Activated effector memory CD4-positive, alpha-beta T cell treated with Interleukin-2 at 50 U/mL for 16 hours (primary cell): ENCODE data around the gene GABRA5.
"Not testable (repeated sequence)": the region's sequence is repeated elsewhere in the genome, so short reads cannot be mapped to it uniquely, and the experiment has no call there.

Experiments used
- DNase-seq: peaks from one replicate; pipeline ENCODE4 v3.0.0-alpha.2; 2020

The GABRA5 gene

DNA sequence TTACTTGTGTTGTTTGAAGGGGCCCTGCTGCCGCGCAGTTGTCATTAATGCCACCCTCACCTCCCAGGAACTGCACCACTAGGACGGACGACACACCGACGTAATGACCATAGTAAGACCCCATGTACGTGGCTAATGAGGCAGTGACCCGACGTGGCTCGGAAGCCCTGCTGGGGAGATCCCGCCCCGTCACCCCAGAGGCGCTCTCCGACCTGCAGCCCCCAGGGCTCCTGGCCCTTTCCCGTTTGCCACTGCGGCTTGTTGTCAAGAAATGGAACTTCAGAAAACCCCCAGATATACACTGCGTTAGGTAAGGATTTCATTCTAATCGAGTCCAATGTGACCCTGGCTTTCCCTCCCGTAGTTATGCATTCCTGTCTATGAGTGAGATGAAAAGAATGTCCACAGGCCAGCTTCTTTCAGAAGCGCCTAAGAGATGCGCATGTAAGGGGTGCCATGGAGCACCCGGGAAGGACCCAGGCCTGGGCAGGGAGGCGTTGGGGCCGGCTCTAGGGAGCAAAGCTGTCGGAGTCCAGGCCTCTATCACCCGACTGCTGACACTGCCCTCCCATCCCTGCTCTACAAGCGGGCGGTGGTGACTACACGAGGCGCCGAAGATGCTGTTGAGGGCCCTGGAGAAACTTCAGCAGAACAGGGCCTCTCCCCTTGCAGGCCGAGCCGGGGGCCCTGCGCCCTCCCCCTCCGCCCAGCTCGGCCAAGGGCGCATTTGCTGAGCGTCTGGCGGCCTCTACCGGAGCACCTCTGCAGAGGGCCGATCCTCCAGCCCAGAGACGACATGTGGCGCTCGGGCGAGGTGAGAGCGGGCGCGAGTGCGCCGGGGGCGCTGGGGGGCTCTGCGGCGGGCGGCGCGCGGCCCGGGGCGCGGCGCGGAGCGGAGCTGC lies at the start of gene GABRA5:
TSS of gene GABRA5 (plus strand) at position 765 of the 902 bp plus-strand sequence. CDS start 2,187 bp downstream, outside the sequence.
- no peak for DNase-seq

DNA sequence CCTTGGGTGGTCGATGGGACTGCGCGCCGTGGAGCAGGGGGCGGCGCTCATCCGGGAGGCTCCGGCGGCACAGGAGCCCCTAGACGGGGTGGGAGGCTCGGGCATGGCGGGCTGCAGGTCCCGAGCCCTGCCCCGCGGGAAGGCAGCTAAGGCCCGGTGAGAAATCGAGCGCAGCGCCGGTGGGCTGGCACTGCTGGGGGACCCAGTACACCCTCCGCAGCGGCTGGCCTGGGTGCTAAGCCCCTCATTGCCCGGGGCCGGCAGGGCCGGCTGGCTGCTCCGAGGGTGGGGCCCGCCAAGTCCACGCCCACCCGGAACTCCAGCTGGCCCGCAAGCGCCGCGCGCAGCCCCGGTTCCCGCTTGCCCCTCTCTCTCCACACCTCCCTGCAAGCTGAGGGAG lies 35.7 kb upstream of the GABRA5 start:
- not testable (repeated sequence) for DNase-seq

DNA sequence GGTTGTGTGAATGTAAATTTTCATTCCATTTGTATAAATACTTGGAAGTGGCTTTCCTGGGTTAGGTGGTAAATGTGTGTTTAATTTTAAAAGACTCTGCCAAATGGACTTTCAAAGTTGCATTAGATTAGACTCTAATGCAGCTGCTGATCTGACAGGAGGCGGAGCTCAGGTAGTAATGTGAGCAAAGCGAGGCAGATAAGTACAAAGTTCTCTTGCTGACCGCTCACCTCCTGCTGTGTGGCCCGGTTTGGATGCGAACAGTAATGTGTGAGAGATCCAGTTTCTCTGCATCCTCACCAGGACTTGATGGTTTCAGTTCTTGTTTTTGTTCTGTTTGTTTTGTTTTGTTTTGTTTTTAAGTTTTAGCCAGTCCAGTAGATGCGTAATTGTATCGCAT lies 34.9 kb upstream of the GABRA5 start:
- DNase-seq = no peak

DNA sequence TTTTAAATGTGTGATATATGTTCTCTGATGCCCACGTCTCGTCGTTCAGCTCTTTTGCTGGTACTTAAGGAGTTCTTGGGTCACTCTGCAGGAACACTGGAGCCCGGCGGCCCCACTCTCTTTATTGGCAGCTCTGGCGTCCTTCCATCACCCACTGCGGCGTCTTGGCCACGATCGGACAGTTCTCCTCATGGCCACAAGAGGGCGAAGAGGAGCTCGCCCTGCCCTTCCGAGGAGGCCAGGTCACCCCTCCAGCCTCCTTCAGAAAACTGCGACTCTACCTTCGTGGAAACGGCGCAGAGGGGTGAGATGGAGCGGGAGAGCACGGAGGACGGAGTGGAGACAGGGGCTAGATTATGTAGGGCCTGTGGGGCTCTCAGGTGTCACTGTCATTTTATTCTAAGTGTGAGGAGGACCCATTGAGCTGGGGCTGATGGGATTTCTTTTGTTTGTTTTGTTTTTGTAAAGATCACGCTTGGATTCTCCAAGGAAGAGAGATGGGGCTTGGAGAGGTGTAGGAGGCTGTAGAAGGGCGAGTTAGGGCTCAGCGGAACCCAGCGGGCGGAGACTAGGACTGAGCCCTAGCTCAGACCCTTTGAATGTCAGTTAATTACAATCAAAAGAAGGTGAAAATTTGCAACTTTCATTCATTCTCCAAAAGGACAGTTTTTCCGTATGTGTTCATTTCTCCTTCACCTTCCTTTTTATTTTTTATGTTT lies 28.0 kb upstream of the GABRA5 start:
- DNase-seq = no peak

DNA sequence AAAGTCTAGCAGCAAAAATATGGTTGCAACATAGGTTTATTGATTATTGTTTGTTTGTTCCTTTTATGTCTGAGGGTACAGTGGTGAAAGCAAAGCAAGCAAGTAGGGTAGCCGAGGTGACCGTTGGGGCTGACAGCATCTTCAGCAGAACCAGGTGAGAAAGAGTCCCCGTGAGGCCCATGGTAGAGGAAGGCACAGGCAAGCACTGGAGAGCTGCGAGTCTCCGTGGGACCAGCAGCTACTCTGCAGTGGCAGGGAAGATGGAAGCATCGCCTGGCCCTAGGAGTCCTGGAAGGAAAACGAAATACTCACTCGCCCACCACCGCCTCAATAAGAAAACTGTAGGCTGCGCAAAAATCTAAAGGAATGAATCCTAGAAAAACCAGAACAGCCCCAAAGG lies 25.3 kb upstream of the GABRA5 start:
- no peak for DNase-seq

DNA sequence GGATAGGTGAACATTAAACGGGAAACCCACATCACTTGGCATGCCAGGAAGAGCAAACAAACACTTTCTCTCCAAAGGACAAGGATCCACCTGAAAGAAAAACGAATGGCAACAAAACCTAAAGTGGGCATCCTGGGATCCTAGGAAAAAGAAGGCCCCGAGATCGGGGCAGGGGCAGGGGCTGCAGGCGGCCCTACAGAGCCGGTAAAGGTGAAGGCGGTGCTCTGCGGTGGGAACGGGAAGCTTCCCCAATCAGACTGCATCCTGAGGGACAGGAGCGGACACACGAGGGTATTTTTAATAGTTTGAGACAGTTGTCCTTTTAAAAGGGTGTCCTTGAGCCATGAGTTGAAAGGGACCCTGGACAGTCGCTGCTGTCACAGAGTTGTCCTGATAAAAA lies 24.9 kb upstream of the GABRA5 start:
- no peak for DNase-seq

DNA sequence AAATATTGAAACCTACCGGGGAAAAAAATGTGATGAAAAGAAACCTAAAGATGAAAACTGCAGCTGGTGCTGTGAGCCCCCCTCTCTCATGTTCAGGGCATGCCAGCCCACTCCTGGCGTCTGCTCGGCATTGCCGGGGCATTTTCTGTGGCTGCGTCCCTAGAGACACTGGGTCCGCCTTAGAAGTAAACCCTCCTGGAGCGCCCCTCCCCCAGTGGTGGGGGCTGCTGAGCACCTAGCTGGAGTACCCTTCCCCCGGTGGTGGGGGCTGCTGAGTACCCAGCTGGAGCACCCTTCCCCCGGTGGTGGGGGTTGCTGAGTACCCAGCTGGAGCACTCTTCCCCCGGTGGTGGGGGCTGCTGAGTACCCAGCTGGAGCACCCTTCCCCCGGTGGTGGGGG lies 24.5 kb upstream of the GABRA5 start:
- DNase-seq = no peak

DNA sequence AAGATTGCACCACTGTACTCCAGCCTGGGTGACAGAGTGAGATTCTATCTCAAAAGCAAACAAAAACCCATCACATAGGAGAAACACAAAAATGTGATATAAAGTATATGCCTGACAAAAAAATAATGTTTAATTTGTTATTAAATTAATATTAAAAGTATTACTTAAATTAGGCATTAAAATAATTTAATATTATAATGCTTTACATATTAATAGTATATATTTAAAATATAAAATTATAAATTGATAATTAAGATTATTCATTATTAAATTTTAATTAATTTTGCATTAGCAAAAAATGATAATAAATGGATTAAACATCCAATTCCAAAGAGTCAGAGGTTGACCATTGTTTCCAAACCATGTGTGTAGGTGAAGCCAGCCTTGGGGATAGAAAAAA lies 22.0 kb upstream of the GABRA5 start:
- no peak for DNase-seq

DNA sequence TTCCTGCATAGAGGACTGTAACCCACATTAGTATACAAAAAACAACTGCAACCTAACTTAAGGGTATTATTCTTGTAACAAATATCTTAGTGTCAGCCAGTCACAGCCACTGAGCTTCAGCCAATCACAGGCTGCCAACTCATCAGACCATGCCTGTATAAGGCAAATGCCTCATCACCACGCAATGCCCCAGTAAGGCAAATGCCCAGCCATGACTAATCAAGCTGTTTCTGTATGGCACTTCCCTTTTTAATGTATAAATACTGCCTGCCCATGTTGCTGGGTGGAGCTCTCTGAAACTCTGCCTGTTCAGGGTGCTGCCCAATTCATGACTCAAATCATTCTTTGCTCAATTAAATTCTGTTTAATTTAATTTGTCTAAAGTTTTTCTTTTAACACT lies 18.4 kb upstream of the GABRA5 start:
- DNase-seq = no peak

DNA sequence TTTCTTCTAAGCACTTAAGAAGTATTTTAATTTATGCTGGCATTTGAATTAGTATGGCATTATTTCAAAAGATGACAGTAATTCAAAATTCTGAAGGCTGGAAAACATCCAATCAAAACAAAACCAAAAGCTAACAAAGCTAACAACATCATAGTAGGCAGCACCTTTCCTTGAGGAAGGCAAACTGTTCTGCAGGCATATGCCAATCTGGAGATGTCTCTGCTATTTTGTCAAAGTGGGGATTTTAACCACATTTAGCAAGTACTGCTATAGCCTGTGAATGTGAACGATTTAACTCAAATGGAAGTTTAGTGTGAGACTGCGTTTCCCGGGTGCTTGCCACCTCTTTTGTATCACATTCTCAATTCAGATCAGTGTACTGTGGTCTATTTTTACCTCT lies 16.7 kb upstream of the GABRA5 start:
- DNase-seq = no peak

DNA sequence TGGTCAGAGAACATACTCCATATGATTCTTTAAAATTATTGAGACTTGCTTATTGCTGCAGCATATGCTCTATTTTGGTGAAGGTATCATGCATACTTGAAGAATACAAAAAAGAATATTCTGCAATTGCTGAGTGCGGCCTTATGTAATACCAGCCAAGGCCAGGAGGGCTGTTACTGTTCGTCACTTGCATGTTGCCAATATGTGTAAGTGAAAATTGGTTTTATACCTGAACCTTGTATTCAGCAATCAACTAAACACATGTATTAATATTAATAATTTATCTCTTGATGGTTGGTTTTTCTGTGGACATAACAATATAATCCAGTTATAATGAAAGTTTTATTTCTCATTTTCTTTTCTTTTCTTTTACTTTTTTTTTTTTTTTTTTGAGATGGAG lies 13.9 kb upstream of the GABRA5 start:
- DNase-seq = no peak

DNA sequence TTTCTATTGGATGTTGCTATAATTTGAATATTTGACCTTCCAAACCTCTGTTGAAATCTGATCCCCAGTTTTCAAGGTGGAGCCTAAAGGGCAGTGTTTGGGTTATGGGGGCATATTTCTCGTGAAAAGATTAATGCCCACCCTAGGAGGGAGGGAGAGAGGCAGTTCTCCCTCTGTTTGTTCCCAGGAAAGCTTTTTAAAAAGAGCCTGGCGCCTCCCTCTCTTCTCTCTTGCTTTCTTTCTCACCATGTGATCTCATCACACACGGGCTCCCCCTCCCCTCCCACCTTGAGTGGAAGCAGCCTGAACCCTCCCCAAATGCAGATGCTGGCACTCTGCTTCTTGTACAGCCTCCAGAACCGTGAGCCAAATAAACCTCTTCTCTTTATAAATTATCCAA lies 12.4 kb upstream of the GABRA5 start:
- DNase-seq = no peak

DNA sequence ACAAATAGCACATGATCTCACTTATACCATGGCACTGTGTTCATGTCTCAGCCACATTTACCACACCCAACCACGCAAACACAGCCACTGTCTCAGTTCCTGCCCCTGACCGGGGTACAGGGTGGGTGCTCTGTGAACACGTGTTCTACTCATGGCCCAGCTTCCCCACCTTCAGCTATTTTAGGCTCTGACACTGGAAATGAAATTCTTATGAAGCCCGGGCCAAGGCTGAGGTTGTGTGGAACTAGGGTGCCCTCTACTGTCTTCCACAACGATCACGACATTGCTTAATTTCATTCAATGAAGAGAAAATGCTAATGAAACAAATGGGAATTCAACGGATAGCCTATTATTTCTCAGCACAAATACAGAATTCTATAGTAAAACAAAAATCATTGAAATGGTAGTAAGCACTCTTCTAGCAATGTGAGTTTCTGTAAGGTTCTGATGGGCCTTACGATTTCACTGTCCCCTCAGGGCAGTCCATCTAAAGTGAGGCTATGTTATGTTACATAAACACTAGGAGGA lies 2.1 kb upstream of the GABRA5 start:
- no peak for DNase-seq

DNA sequence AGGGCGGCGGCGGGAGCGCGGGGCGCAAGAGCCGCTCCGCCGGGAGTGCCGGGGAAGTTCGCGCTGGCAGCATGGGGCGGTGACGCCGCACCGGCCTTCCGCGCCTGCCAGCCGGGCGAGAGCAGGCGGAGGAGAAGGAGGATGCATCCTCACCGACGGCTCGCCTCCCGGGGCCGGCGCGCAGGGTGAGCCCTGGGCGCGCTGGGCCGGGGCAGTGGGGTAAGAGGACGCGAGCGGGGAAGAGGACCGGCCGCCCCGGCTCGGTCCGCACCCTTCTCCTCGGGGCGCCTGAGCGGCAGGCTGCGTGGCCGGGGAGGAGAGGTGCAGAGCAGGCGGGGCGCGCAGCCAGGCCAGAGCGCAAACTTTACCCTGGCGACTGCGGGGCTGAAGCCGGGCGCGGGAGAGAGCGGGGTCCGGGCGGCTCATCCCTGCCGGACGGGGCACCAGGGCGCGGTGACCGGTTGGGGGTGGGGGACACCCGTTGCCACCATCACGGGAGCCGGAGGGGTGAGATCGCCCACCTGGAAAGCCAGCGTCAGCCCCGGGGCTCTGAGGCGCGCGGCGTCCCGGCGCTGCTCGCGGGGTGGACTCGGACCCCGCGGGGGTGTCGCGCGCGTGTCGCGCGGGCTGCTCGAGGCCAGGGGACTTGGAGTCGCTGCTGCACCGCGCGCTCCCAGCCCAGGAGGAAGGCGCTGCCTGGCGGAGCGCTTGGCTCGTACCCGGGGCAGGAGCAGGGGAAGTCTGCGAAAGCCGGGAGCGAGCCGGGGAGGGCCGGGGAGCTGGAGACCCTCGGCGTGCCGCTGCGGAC lies 542 bp downstream of the GABRA5 start:
- no peak for DNase-seq

DNA sequence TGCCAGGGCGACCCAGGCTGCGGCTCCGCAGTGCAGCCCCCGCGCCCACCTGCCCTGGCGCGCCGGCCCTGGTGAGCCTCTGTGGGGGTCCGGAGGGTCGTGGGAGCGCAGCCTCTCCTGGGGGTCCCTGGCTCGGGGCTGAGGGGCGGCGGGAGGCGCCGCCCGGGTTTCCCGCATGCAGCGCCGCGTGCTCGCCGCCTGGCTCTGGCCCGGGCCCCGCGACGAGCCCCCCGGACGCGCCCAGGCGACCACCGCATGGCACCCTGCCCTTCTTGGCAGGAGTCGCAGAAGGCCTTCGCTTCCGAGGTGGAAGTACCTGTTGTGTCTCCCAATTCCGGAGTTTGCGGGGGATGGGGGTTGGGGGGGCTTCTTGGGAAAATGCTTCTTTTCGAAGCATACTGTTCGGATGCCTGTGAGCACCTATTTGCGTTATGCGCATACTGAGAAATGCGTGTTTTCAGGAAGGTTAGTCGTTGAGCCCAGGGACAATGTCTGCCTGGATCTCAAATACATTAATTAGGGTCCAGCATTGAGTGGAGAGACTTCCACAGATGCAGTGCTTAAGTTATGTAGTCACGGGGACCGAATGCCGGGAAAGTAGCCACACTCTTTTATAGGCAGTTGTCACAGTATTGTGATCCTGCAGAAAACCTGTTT lies 1.3 kb downstream of the GABRA5 start:
- DNase-seq = no peak

DNA sequence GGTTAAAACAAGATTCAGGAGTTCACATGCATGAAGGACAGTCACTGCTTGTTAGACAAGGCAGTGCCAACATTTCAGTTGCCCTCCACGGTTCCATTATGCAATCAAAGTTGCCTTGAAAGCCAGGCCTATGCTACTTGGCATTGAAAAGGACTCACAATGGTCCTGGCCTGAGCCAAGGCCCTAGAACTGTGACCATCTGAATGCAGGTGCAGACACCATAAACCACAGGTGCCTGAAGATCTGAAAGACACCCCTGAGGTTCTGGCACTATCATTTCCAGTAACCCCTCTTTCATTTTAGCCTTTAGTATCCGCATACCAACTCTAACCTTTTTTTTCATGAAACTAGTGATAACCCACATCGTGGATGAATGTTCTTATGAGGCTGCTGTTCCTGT lies 2.8 kb downstream of the GABRA5 start:
- no peak for DNase-seq

DNA sequence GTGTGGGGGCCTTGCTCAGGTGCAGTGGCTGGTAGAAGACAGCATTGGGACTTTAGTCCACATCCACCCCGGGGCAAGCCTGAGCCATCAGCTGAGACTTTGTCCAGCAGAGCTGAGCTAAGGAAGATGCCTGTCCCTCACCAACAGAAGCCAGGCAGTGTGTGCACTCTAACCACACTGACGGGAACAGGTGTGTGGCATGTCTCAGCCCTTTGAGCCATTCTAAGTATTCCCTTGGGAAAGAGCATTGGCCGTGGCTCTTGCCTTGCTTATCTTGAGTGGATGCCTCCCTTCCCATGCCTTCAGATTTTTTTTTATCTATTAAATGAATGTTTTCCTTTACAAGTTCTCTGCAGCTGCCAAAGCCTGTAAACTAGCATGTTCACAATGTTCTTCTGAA lies 3.5 kb downstream of the GABRA5 start:
- DNase-seq = no peak

DNA sequence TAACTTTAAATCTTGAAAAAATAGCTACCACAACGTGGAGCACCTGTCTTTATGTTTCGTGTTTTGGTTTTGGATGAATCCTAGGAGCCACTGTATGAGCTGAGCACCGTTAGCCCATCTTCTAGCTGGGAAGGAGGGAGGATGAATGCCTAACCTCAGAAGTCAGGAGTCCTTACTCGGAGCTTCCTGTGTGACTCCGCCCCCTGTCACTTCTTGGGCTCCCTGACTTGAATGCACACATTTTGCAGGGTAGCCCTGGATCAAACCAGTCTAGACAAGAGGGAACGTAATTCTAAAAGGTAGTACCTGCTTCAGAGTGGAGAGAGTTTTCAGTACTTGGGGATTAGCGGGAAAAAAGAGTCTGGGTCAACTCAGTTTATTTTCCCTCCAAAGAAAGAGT lies 5.3 kb downstream of the GABRA5 start:
- no peak for DNase-seq

DNA sequence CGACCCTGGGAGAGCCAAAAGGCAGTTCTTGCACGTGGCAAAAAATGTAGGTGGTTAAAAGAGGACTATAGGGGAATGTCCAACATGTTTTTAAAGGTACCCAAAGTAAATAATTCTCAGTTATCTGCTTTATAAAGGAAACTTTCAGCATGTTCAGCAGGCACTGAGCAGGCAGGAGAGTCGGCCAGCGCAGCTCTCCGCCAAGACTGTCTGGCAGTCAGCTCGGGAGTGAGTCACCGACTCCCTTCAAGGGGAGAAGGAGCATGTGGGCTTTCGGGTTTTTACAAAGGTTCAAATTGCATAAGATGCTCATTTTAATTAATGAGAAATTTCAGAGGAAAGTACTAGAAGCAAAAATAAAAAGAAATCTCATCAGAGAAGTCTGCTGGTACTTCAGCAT lies 7.0 kb downstream of the GABRA5 start:
- DNase-seq = no peak

DNA sequence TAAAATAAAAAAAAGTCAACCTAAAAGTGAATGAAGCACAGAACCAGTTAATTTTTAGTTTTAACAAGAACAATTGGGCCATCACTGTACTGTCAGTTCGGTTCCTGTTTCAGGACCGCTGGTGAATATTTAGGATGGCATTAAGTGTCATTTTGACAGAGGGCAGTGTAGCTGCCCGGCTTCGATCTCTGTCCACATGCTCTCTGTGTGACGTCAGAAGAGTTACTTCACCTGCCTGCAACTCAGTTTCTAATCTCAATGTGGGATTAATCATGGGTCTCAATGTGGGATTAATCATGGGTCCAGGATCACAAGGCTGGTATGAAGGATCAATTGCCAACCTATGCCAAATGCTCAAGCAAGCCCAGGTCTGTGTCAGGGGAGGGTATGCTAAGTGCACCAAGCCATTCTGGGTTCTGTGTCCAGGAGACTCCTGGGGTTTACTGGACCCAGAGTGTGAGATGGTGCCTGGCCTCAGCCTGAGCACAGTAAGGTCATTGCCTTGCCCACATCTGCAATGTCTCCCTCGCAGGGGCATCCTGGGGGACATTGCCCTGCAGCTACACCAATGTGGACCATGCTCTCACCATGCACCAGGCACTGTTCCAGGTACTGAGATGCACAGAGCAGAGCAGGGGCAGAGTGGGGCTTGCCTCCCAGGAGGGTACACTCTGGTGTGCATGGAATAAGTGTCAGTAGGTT lies 8.1 kb downstream of the GABRA5 start:
- DNase-seq = no peak

DNA sequence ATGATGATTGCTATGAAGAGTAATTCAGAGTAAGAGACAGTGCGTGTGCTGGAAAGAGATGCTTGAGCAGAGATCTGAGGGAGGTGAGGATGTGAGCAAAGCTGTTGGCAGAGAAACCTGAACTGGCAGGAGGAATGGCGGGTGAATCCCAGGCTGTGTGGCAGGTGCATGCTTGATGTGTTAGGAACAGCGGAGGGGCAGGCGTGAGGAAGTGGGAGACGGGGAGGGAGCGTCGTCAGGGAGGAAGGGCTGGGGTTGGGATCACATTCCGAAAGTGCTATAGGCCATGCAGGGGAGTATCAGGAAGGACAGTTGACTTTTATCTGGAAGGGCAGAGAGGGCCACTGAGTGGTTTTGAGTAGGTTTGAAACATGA lies 8.6 kb downstream of the GABRA5 start:
- DNase-seq = no peak

DNA sequence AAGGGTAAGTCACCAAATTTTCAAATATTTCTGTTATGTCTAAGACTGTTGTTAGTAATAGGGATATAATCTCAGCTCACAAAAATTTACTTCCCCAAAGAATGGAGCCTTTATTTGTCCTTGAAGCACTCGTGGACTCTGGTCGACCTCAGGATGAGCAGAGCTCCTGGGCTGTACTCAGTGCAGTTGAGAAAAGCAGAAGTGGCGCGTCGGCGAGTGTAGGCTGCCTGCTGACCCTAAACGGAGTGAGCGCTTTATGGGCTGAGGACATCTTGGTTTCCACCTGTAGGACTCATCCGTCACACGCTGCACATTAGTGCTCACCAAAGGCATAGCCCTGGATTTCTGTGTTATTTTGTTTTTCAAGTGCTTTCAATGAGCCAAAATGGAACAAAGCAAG lies 11.0 kb downstream of the GABRA5 start:
- no peak for DNase-seq
